SJCRH30 (cell line): Measurements from ENCODE around the gene LYRM1. TPM values are rescaled to one million over a fixed set of nuclear protein-coding genes. Genes with fewer than 3 reads are reported as not detected.
"Not testable (repeated sequence)": the region's sequence is repeated elsewhere in the genome, so short reads cannot be mapped to it uniquely, and the experiment has no call there.

ENCODE experiments used
- DNase-seq, 2 experiments: peaks; one replicate each; pipeline ENCODE4 v3.0.0-alpha.2; 2015 to 2020
- H3K27ac ChIP-seq: fragments of 250-450 bp; sonication (Bioruptor Pico); 2 replicates; pipeline ENCODE4 v1.5.1; 2020; ENCODE audit warnings: mild to moderate bottlenecking, moderate library complexity
- H3K27me3 ChIP-seq: fragments of 250-450 bp; sonication (Bioruptor Pico); 2 replicates; pipeline ENCODE4 v1.5.1; 2020; ENCODE audit warnings: mild to moderate bottlenecking, moderate library complexity
- H3K36me3 ChIP-seq: fragments of 250-450 bp; sonication (Bioruptor Pico); 2 replicates; pipeline ENCODE4 v1.5.1; 2020; ENCODE audit warnings: mild to moderate bottlenecking, moderate library complexity
- H3K4me1 ChIP-seq: fragments of 250-450 bp; sonication (Bioruptor Pico); 2 replicates; pipeline ENCODE4 v1.5.1; 2020; ENCODE audit warnings: mild to moderate bottlenecking, moderate library complexity
- H3K4me3 ChIP-seq: fragments of 250-450 bp; sonication (Bioruptor Pico); 2 replicates; pipeline ENCODE4 v1.5.1; 2020; ENCODE audit warnings: mild to moderate bottlenecking, moderate library complexity
- H3K9me3 ChIP-seq: fragments of 250-450 bp; sonication (Bioruptor Pico); replicated peaks from 2 replicates; pipeline ENCODE4 v1.5.1; 2020; ENCODE audit warnings: mild to moderate bottlenecking, moderate library complexity
- total RNA-seq: library from RNA; depleted of rRNA; stranded (reverse); fragments of >200 nt; shearing (Covaris generic); gene quantifications from 2 replicates; pipeline ENCODE4 v1.2.3, GENCODE V29; 2014; rRNA removed

LYRM1 gene, protein sequence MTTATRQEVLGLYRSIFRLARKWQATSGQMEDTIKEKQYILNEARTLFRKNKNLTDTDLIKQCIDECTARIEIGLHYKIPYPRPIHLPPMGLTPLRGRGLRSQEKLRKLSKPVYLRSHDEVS
- 13.4 and 15.3 TPM in 2 replicates for total RNA-seq

DNA sequence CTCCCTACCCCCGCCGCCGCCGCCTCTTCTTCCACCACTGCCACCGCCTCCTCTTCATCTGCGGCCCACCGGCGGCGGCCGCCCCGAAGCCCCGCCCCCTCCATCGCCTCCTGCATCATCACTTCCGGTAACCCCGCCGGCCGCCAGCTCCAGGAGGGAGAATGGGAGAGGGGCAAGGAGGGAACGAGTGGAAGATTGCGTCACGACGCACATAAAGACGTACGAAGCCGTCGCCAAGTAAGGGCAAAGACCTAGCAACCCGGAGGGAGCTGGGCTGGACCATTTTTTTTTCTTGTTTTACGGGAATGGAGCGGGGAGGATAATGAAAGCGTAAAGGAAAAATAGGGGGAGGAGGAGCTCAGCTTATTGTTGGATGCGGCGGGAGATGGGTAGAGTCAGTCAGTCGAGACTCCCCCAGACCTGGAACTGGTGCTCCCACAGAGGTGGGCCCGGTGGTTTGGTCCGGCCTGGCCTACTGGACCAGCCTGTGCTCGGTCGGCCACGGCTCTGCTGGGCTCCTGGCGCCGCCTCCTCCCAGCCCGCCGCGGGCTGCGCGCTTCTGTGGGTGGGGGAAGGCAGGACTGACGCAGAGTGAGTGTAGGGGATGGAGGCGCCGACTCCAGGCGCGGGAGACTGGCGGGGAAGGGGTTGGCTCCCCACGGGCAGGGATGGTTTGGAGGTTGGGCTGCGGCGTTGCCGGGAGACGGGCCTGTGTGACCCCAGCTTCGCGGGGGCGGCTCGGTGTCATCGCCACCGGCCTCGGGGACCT is at the start of gene LYRM1, which contains the start of gene DCUN1D3:
LYRM1 (plus strand) TSS at position 473 of the 769 bp plus-strand sequence. CDS start 14,785 bp downstream, outside the sequence.
DCUN1D3 (minus strand) TSS at position 60 of the 769 bp plus-strand sequence. CDS start 37,820 bp downstream, outside the sequence.
- DNase-seq: peak; percentile 97 to 98
- peak within 1 kb of the TSS; percentile 99 for H3K27ac ChIP-seq
- H3K27me3 ChIP-seq: no peaks in the 10 kb centered on the region
- H3K4me1 ChIP-seq: no peaks in the 10 kb centered on the region; the same call in 1 of the 2 replicates
- no peaks in the 10 kb centered on the region for H3K9me3 ChIP-seq
- peak within 1 kb of the TSS; percentile 97 for H3K4me3 ChIP-seq
- H3K36me3 ChIP-seq: peaks cover 9% of the 10 kb centered on the region

GRCh38 chr16:20850981-20851380 is 49.6 kb upstream of the LYRM1 start:
- Histone ChIP-seq H3K36me3 (peaks cover 18% of the 10 kb centered on the region), H3K27me3 (no peaks in the 10 kb centered on the region), H3K4me1 (no peaks in the 10 kb centered on the region), H3K4me3 (no peak overlapping the region), H3K9me3 (no peaks in the 10 kb centered on the region), H3K27ac (no peak overlapping the region)
- DNase-seq: no peak

DNA sequence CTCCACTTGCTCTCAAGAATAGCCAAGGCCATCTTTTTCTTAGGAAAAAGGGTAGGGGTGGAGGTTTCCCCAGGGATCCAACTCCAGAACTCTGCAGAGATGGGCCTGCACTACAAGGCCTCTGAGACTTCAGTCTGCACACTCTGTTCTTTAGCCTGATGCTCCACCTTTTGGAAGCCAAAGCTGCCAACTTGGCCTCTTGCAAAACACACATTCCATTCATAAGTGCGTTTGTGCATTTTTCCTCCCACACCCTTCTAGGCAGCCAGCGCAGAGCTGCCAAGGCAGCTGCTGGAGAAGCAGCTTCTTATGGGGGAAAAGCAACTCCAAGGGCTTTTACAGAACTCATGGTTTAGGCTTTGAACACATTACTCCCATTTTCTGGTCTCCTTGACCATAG is 49.0 kb upstream of the LYRM1 start:
- Histone ChIP-seq H3K27me3 (no peaks in the 10 kb centered on the region), H3K27ac (no peak overlapping the region), H3K36me3 (peaks cover 17% of the 10 kb centered on the region), H3K4me3 (no peak overlapping the region), H3K9me3 (no peaks in the 10 kb centered on the region), H3K4me1 (no peaks in the 10 kb centered on the region)
- DNase-seq: no peak

DNA sequence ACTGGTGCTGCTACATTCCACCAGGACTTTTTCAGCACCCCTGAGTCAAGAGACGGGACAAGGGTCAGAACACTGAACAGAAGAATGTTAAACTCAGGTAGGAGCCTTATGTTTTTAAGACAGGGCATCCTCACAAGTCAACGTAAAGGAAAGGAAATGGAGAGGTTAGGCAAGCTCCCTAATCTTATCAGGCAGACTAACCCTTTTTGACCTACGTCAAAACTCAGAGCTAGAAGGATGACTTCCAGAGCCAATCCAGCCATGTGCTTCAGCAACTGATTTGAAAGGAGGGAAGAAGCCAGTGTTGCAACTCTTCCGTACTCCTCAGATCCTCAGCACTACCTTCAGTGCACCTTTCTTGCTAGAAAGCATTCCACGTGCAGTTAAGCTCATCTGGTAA is 47.4 kb upstream of the LYRM1 start:
- no peak for DNase-seq
- Histone ChIP-seq H3K9me3 (no peaks in the 10 kb centered on the region), H3K27ac (no peak overlapping the region), H3K4me3 (no peak overlapping the region), H3K27me3 (no peaks in the 10 kb centered on the region), H3K36me3 (peaks cover 14% of the 10 kb centered on the region), H3K4me1 (no peaks in the 10 kb centered on the region)

- Histone ChIP-seq H3K9me3 (no peaks in the 10 kb centered on the region), H3K4me3 (no peak overlapping the region), H3K4me1 (no peaks in the 10 kb centered on the region), H3K27me3 (no peaks in the 10 kb centered on the region), H3K27ac (no peak overlapping the region), H3K36me3 (peaks cover 14% of the 10 kb centered on the region)
- DNase-seq: no peak
Measured at GRCh38 chr16:20853981-20854620, 46.5 kb upstream of the LYRM1 start.

- DNase-seq: no peak
- H3K9me3 ChIP-seq: no peaks in the 10 kb centered on the region
- H3K4me1 ChIP-seq: no peaks in the 10 kb centered on the region
- no peak overlapping the region for H3K27ac ChIP-seq
- peaks cover 14% of the 10 kb centered on the region for H3K36me3 ChIP-seq
- H3K4me3 ChIP-seq: no peak overlapping the region
- no peaks in the 10 kb centered on the region for H3K27me3 ChIP-seq
Measured at GRCh38 chr16:20854963-20855362, 45.6 kb upstream of the LYRM1 start.

- Histone ChIP-seq H3K4me3 (no peak overlapping the region), H3K4me1 (no peaks in the 10 kb centered on the region), H3K9me3 (no peaks in the 10 kb centered on the region), H3K36me3 (peaks cover 7% of the 10 kb centered on the region), H3K27me3 (no peaks in the 10 kb centered on the region), H3K27ac (no peak overlapping the region)
- DNase-seq: no peak
Measured at GRCh38 chr16:20857281-20857680, 43.3 kb upstream of the LYRM1 start.

DNA sequence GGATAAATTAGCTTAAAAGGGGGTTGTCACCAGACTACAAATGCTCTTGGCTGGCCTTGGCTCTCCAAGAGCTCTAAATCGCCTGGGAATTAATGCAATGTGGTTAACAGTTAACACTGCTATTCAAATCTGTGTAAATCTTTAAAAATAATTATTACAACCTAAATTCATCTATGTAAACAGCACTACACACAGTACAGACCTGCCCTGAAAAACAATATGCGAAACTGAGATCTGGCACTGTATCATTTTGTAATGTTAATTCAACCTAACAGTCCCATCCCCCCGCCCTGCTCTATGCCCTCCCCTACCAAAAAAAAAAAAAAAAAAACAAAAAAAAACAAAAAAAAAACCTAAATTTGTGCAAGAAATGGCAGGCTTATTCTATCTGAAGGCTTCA is 41.3 kb upstream of the LYRM1 start:
- Histone ChIP-seq H3K4me1 (no peaks in the 10 kb centered on the region), H3K4me3 (no peak overlapping the region), H3K9me3 (no peaks in the 10 kb centered on the region), H3K27ac (no peak overlapping the region), H3K27me3 (no peaks in the 10 kb centered on the region), H3K36me3 (peaks cover 7% of the 10 kb centered on the region)
- DNase-seq: no peak

- H3K27ac ChIP-seq: no peak overlapping the region
- peaks cover 2% of the 10 kb centered on the region; the same call in 1 of the 2 replicates for H3K4me1 ChIP-seq
- no peaks in the 10 kb centered on the region for H3K9me3 ChIP-seq
- no peak overlapping the region for H3K4me3 ChIP-seq
- H3K36me3 ChIP-seq: peaks cover 7% of the 10 kb centered on the region
- H3K27me3 ChIP-seq: no peaks in the 10 kb centered on the region
- DNase-seq: no peak
Measured at GRCh38 chr16:20859699-20860098, 40.9 kb upstream of the LYRM1 start.

DNA sequence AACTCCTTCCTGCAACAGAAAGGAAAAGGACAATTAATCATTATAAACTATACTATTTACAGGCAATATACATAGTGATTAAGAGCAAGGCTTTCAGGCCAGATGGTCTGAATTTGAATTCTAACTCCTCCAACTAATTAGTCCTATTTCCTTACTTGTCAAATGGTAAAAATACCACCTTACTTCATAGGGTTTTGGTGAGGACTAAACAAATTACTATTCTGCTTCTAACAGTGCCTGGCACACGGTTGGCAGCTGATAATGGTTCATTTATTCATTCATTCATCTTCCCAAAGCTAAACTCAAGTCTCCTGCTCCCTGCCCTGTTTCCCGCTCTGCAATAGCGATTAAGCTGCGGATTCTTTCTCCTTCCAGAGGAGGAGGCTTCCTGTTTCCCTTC is 40.2 kb upstream of the LYRM1 start:
- H3K36me3 ChIP-seq: peaks cover 7% of the 10 kb centered on the region
- no peaks in the 10 kb centered on the region for H3K27me3 ChIP-seq
- peaks cover 8% of the 10 kb centered on the region for H3K4me1 ChIP-seq
- no peak overlapping the region for H3K4me3 ChIP-seq
- no peaks in the 10 kb centered on the region for H3K9me3 ChIP-seq
- DNase-seq: no peak
- no peak overlapping the region for H3K27ac ChIP-seq

- H3K27me3 ChIP-seq, H3K4me3 ChIP-seq, H3K27ac ChIP-seq: not testable (repeated sequence)
Measured at GRCh38 chr16:20860995-20861394, 39.6 kb upstream of the LYRM1 start.

GRCh38 chr16:20862162-20862960 is 38.2 kb upstream of the LYRM1 start:
- no peak overlapping the region for H3K27ac ChIP-seq
- no peaks in the 10 kb centered on the region for H3K27me3 ChIP-seq
- H3K9me3 ChIP-seq: no peaks in the 10 kb centered on the region
- no peak overlapping the region for H3K4me3 ChIP-seq
- DNase-seq: no peak
- H3K36me3 ChIP-seq: peaks cover 7% of the 10 kb centered on the region
- H3K4me1 ChIP-seq: peaks cover 24% of the 10 kb centered on the region

More at GRCh38 chr16:20860995-20861394, 39.6 kb upstream of the LYRM1 start:
- H3K4me1 ChIP-seq: peaks cover 14% of the 10 kb centered on the region
- not testable (repeated sequence) for DNase-seq, H3K36me3 ChIP-seq, H3K9me3 ChIP-seq

GRCh38 chr16:20864376-20864775 is 36.2 kb upstream of the LYRM1 start:
- Histone ChIP-seq H3K4me1 (peaks cover 24% of the 10 kb centered on the region), H3K27ac (peak overlapping the region; percentile 89; the same call in 1 of the 2 replicates)
- not testable (repeated sequence) for H3K4me3 ChIP-seq, H3K36me3 ChIP-seq, H3K9me3 ChIP-seq, H3K27me3 ChIP-seq, DNase-seq

- peak overlapping the region; percentile 6; the same call in 1 of the 2 replicates for H3K4me3 ChIP-seq
- peak overlapping the region; percentile 89 for H3K27ac ChIP-seq
- H3K4me1 ChIP-seq: peaks cover 24% of the 10 kb centered on the region
- peak; percentile 60 to 74 for DNase-seq
- H3K9me3 ChIP-seq: no peaks in the 10 kb centered on the region
- H3K27me3 ChIP-seq: no peaks in the 10 kb centered on the region
- no peaks in the 10 kb centered on the region for H3K36me3 ChIP-seq
Measured at GRCh38 chr16:20865420-20866131, 35.0 kb upstream of the LYRM1 start.
